Lower leg skin (tissue), 3 donors: ENCODE results near the gene CPHXL2.

Experiments
- CTCF ChIP-seq, 3 donors: fragments of 450-650 bp; IDR thresholded peaks; one replicate each; pipeline ENCODE4 v1.5.1; 2016; ENCODE audit warnings: antibody characterized with exemption in 3 of 3, mild to moderate bottlenecking in 3 of 3, moderate library complexity in 2 of 3
- POLR2A ChIP-seq, 2 donors: fragments of 450-650 bp; IDR thresholded peaks; one replicate each; pipeline ENCODE4 v1.6.1; 2016 to 2017; ENCODE audit warnings: antibody characterized with exemption in 2 of 2, mild to moderate bottlenecking in 1 of 2, moderate library complexity in 1 of 2

- TF ChIP-seq CTCF (IDR thresholded peaks at IDR 0.05) (no peak), POLR2A (IDR thresholded peaks at IDR 0.05) (no peak)
These were observed 41.8 kb downstream of the CPHXL2 start for GRCh38 chr16:75635036-75635435.
